Activated T-cell treated with anti-CD3 and anti-CD28 coated beads, Interleukin-2, amount 50 U/mL, for 4 hours (primary cell): ENCODE data around the gene CASR. TPM values are rescaled to one million over a fixed set of nuclear protein-coding genes. Genes with fewer than 3 reads are reported as not detected.

Experiments used
- ATAC-seq, 2 donors: fragments of 200-7000 bp; cut with Tn5 transposase; one replicate each; pipeline ENCODE4 v1.10.0; 2021
- DNase-seq: peaks from one replicate; pipeline ENCODE4 v3.0.0-alpha.2; 2020
- H3K27me3 Mint-ChIP-seq: one replicate; pipeline ENCODE4 v1.8.0; 2021; ENCODE audit warnings: low read depth, mixed read lengths
- H3K36me3 Mint-ChIP-seq: one replicate; pipeline ENCODE4 v1.8.0; 2022; ENCODE audit warnings: mixed read lengths; ENCODE audit not compliant: insufficient read depth
- H3K4me1 Mint-ChIP-seq: one replicate; pipeline ENCODE4 v1.8.0; 2021; ENCODE audit warnings: low read depth, mixed read lengths
- H3K4me3 Mint-ChIP-seq: one replicate; pipeline ENCODE4 v1.8.0; 2021; ENCODE audit warnings: mild to moderate bottlenecking, moderate library complexity, mixed read lengths
- H3K9me3 Mint-ChIP-seq: one replicate; pipeline ENCODE4 v1.8.0; 2021; ENCODE audit warnings: mixed read lengths
- total RNA-seq, 3 donors: library from RNA; stranded (reverse); gene quantifications; one replicate each; pipeline ENCODE4 v1.2.1, GENCODE V29; 2021

CASR gene
- total RNA-seq, 3 donors from 2014 or later: 0.08 to 0.16 TPM; not detected in 1

GRCh38 chr3:122295266-122296062 lies 112.0 kb downstream of the CASR start:
- no peaks in the 10 kb centered on the region for H3K36me3 Mint-ChIP-seq
- H3K9me3 Mint-ChIP-seq: peaks cover 1% of the 10 kb centered on the region
- ATAC-seq: peak in 1 of 2 donors; percentile 50
- DNase-seq: no peak
- no peaks in the 10 kb centered on the region for H3K27me3 Mint-ChIP-seq
- H3K4me3 Mint-ChIP-seq: no peak overlapping the region
- peaks cover 18% of the 10 kb centered on the region for H3K4me1 Mint-ChIP-seq

GRCh38 chr3:122298239-122298638 lies 114.8 kb downstream of the CASR start:
- H3K9me3 Mint-ChIP-seq: peaks cover 2% of the 10 kb centered on the region
- peak; percentile 62 to 69 for ATAC-seq
- no peak for DNase-seq
- no peaks in the 10 kb centered on the region for H3K27me3 Mint-ChIP-seq
- H3K4me3 Mint-ChIP-seq: no peak overlapping the region
- peaks cover 18% of the 10 kb centered on the region for H3K4me1 Mint-ChIP-seq
- no peaks in the 10 kb centered on the region for H3K36me3 Mint-ChIP-seq

GRCh38 chr3:122299215-122299614 lies 115.7 kb downstream of the CASR start:
- ATAC-seq: no peak
- Mint-ChIP-seq H3K9me3 (peaks cover 2% of the 10 kb centered on the region), H3K27me3 (no peaks in the 10 kb centered on the region), H3K36me3 (no peaks in the 10 kb centered on the region), H3K4me1 (peaks cover 18% of the 10 kb centered on the region), H3K4me3 (no peak overlapping the region)
- no peak for DNase-seq

GRCh38 chr3:122299872-122300460 lies 116.5 kb downstream of the CASR start:
- no peaks in the 10 kb centered on the region for H3K27me3 Mint-ChIP-seq
- no peak for ATAC-seq
- peaks cover 18% of the 10 kb centered on the region for H3K4me1 Mint-ChIP-seq
- H3K36me3 Mint-ChIP-seq: no peaks in the 10 kb centered on the region
- peak; percentile 29 for DNase-seq
- no peak overlapping the region for H3K4me3 Mint-ChIP-seq
- peaks cover 2% of the 10 kb centered on the region for H3K9me3 Mint-ChIP-seq

DNA sequence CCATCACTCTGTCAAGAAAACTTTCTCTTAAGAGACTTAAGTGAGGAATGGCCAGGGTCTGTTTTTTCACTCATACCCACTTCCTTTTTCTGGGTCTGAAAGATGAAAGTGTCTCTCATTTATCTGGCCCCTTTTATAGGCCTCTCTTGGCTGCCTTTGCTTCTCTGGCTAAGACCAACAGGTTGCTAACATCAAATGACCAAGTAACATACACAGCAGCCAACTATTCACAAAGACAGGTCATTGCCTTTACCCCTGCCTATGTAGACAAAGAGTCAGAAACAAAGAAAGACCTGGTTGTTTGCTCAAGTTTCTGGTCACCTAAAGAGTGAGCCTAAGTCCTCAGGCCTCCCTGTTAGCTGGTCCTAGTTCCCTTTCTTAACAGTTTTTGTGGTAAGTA lies 117.6 kb downstream of the CASR start:
- no peak overlapping the region for H3K4me3 Mint-ChIP-seq
- no peaks in the 10 kb centered on the region for H3K27me3 Mint-ChIP-seq
- H3K36me3 Mint-ChIP-seq: no peaks in the 10 kb centered on the region
- ATAC-seq: no peak
- peaks cover 18% of the 10 kb centered on the region for H3K4me1 Mint-ChIP-seq
- H3K9me3 Mint-ChIP-seq: peaks cover 2% of the 10 kb centered on the region
- DNase-seq: no peak

- H3K9me3 Mint-ChIP-seq: no peaks in the 10 kb centered on the region
- no peak overlapping the region for H3K4me3 Mint-ChIP-seq
- H3K27me3 Mint-ChIP-seq: no peaks in the 10 kb centered on the region
- no peaks in the 10 kb centered on the region for H3K36me3 Mint-ChIP-seq
- no peaks in the 10 kb centered on the region for H3K4me1 Mint-ChIP-seq
- DNase-seq: no peak
- ATAC-seq: no peak
Measured at GRCh38 chr3:122305818-122306621, 122.6 kb downstream of the CASR start.

- Mint-ChIP-seq H3K27me3 (no peaks in the 10 kb centered on the region), H3K9me3 (no peaks in the 10 kb centered on the region), H3K4me3 (no peak overlapping the region), H3K36me3 (no peaks in the 10 kb centered on the region), H3K4me1 (no peaks in the 10 kb centered on the region)
- DNase-seq (no peak), ATAC-seq (no peak)
Measured at GRCh38 chr3:122306622-122306953, 123.1 kb downstream of the CASR start.

- Mint-ChIP-seq H3K36me3 (no peaks in the 10 kb centered on the region), H3K27me3 (no peaks in the 10 kb centered on the region), H3K9me3 (no peaks in the 10 kb centered on the region), H3K4me3 (no peak overlapping the region), H3K4me1 (no peaks in the 10 kb centered on the region)
- DNase-seq (no peak), ATAC-seq (no peak)
Measured at GRCh38 chr3:122307094-122307687, 123.7 kb downstream of the CASR start.

- Mint-ChIP-seq H3K4me3 (no peak overlapping the region), H3K36me3 (no peaks in the 10 kb centered on the region), H3K9me3 (no peaks in the 10 kb centered on the region), H3K4me1 (peaks cover 5% of the 10 kb centered on the region), H3K27me3 (no peaks in the 10 kb centered on the region)
- DNase-seq (no peak), ATAC-seq (no peak)
Measured at GRCh38 chr3:122307976-122308375, 124.5 kb downstream of the CASR start.

GRCh38 chr3:122310361-122310760 lies 126.9 kb downstream of the CASR start:
- Mint-ChIP-seq H3K27me3 (no peaks in the 10 kb centered on the region), H3K4me1 (peaks cover 8% of the 10 kb centered on the region), H3K9me3 (no peaks in the 10 kb centered on the region), H3K4me3 (no peak overlapping the region), H3K36me3 (no peaks in the 10 kb centered on the region)
- ATAC-seq (no peak), DNase-seq (no peak)

DNA sequence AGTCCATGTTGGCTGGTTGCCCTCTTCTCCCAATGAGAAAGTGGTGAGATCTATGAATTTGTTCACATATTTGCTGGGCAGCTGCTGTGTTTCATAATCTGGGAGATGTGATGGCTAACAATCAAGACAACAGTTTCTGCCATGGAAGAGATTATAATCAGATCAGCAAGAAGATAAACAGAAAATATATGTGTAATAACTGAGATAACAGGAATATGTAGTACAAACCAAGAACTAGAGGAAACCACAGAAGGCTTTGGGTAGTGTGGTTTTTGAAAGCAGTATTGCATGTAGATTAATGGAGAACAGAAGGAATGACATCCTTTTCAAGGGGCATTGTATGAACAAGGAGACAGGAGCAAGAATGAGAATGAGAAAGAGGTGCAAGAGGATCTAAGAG lies 129.4 kb downstream of the CASR start:
- DNase-seq (no peak), ATAC-seq (no peak)
- no peaks in the 10 kb centered on the region for H3K9me3 Mint-ChIP-seq
- no peaks in the 10 kb centered on the region for H3K27me3 Mint-ChIP-seq
- H3K4me3 Mint-ChIP-seq: no peak overlapping the region
- peaks cover 8% of the 10 kb centered on the region for H3K4me1 Mint-ChIP-seq
- no peaks in the 10 kb centered on the region for H3K36me3 Mint-ChIP-seq

- DNase-seq: no peak
- H3K4me3 Mint-ChIP-seq: no peak overlapping the region
Measured at GRCh38 chr3:122313281-122313680, 129.8 kb downstream of the CASR start.

DNA sequence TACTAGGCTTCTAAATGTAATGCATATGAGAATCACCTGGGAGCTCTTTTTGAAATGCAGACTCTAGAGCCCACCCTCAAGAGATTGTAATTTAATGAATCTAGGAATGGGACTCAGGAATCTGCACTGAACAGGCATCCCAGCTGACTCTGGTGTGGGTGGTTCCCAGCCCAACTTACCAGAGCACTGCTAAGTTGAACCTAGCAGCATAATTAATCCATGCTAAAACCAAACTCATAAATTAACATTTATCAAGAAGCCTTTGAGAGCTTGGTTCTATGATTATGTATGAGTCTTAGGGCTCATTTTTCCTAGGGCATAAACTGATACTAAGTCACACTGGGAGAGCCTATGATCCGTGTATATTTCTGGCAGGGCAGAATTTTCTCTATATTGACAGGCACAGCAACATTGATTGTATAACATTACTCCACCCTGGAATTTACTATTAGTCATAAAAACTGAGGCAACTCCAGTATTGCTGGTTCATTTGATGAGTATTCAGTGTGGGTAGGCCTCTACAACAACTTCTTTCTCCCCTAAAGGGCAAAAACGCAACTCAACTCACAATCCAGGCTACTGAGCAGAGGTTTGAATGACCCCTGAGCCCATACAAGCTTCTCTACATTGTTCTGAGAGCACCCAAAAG lies 130.9 kb downstream of the CASR start:
- Mint-ChIP-seq H3K4me1 (peaks cover 8% of the 10 kb centered on the region), H3K27me3 (no peaks in the 10 kb centered on the region), H3K4me3 (no peak overlapping the region), H3K9me3 (peaks cover 5% of the 10 kb centered on the region), H3K36me3 (no peaks in the 10 kb centered on the region)
- ATAC-seq: no peak
- DNase-seq: no peak

More at GRCh38 chr3:122313281-122313680, 129.8 kb downstream of the CASR start:
- ATAC-seq: no peak
- Mint-ChIP-seq H3K36me3 (no peaks in the 10 kb centered on the region), H3K4me1 (peaks cover 8% of the 10 kb centered on the region), H3K27me3 (no peaks in the 10 kb centered on the region), H3K9me3 (no peaks in the 10 kb centered on the region)

DNA sequence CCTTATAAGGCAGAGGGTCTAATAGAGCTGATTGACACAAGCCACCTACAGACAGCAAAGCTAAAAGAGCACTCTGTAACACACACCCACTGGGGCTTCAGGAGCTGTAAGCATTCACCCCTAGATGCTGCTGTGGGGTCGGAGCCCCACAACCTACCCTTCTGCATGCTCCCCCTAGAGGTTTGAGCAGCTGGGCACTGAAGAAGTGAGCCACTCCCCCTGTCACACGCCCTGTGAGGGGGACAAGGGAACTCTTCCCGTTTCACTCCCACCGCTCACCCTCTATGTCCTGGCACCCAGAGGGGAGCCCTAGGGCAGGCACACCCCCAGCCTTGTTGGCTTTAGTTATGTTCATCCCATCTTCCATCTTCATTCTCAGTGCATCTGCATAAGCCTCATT lies 132.2 kb downstream of the CASR start:
- peaks cover 5% of the 10 kb centered on the region for H3K9me3 Mint-ChIP-seq

More for the DNA sequence above, 132.2 kb downstream of the CASR start:
- ATAC-seq: no peak
- Mint-ChIP-seq H3K27me3 (no peaks in the 10 kb centered on the region), H3K4me3 (no peak overlapping the region), H3K4me1 (peaks cover 8% of the 10 kb centered on the region), H3K36me3 (no peaks in the 10 kb centered on the region)
- no peak for DNase-seq
